Ishikawa (cell line): ENCODE measurements around the gene CFAP77.

Source experiments
- CEBPB ChIP-seq: IDR thresholded peaks from 2 replicates; pipeline ENCODE4 v1.6.1; 2012
- CREB1 ChIP-seq: IDR thresholded peaks from 2 replicates; pipeline ENCODE4 v1.6.1; 2012; ENCODE audit warnings: low read depth
- EGR1 ChIP-seq: IDR thresholded peaks from 2 replicates; pipeline ENCODE4 v1.6.1; 2012
- EP300 ChIP-seq: IDR thresholded peaks from 2 replicates; pipeline ENCODE4 v1.6.1; 2012; ENCODE audit warnings: borderline replicate concordance
- NFIC ChIP-seq: IDR thresholded peaks from 2 replicates; pipeline ENCODE4 v1.6.1; 2012
- RAD21 ChIP-seq: IDR thresholded peaks from 2 replicates; pipeline ENCODE4 v1.6.1; 2012; ENCODE audit warnings: low read depth
- TAF1 ChIP-seq: IDR thresholded peaks from 2 replicates; pipeline ENCODE4 v1.6.1; 2012; ENCODE audit warnings: low read depth, mild to moderate bottlenecking
- TCF12 ChIP-seq: IDR thresholded peaks from 2 replicates; pipeline ENCODE4 v1.6.1; 2012; ENCODE audit warnings: low read depth
- TEAD4 ChIP-seq: IDR thresholded peaks from 2 replicates; pipeline ENCODE4 v1.6.1; 2012
- YY1 ChIP-seq: IDR thresholded peaks from 2 replicates; pipeline ENCODE4 v1.6.1; 2012; ENCODE audit warnings: low read depth
- ZBTB7A ChIP-seq: IDR thresholded peaks from 2 replicates; pipeline ENCODE4 v1.6.1; 2012; ENCODE audit warnings: low read depth
- TF ChIP-seq, protein P1 (sequence below): IDR thresholded peaks from 2 replicates; pipeline ENCODE4 v1.6.1; 2012
- TF ChIP-seq, protein P2 (sequence below): IDR thresholded peaks from 2 replicates; pipeline ENCODE4 v1.6.1; 2012
- TF ChIP-seq, protein P3 (sequence below): IDR thresholded peaks from 2 replicates; pipeline ENCODE4 v1.6.1; 2012; ENCODE audit warnings: low read depth, mild to moderate bottlenecking

DNA sequence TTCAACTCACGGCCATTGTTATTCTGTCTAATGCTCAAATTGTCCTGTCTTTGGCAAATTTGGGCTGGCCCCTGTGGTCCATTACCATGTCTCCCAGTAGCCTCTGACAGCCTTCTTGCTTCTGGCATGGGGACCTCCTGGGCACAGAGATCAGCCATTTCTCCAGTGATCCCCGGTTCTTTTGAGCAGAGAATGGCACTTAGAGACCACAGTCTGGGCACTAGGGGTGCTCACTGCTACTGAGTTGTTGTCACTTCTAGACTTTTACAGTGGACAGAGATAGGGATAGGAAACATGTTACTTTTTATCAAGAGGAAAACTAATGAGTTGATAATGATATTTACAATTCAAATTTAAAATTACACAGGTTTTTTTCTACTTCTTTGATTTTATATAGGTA, 124.8 kb downstream of the CFAP77 start:
- TF ChIP-seq, protein P1, sequence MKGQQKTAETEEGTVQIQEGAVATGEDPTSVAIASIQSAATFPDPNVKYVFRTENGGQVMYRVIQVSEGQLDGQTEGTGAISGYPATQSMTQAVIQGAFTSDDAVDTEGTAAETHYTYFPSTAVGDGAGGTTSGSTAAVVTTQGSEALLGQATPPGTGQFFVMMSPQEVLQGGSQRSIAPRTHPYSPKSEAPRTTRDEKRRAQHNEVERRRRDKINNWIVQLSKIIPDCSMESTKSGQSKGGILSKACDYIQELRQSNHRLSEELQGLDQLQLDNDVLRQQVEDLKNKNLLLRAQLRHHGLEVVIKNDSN: no peak
- TF ChIP-seq, protein P2, sequence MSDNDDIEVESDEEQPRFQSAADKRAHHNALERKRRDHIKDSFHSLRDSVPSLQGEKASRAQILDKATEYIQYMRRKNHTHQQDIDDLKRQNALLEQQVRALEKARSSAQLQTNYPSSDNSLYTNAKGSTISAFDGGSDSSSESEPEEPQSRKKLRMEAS: no peak
- TF ChIP-seq TCF12 (no peak), YY1 (no peak), TEAD4 (no peak), EP300 (no peak), RAD21 (no peak), TAF1 (no peak), EGR1 (no peak), ZBTB7A (no peak), CREB1 (no peak), CEBPB (no peak), NFIC (no peak)
- TF ChIP-seq, protein P3, sequence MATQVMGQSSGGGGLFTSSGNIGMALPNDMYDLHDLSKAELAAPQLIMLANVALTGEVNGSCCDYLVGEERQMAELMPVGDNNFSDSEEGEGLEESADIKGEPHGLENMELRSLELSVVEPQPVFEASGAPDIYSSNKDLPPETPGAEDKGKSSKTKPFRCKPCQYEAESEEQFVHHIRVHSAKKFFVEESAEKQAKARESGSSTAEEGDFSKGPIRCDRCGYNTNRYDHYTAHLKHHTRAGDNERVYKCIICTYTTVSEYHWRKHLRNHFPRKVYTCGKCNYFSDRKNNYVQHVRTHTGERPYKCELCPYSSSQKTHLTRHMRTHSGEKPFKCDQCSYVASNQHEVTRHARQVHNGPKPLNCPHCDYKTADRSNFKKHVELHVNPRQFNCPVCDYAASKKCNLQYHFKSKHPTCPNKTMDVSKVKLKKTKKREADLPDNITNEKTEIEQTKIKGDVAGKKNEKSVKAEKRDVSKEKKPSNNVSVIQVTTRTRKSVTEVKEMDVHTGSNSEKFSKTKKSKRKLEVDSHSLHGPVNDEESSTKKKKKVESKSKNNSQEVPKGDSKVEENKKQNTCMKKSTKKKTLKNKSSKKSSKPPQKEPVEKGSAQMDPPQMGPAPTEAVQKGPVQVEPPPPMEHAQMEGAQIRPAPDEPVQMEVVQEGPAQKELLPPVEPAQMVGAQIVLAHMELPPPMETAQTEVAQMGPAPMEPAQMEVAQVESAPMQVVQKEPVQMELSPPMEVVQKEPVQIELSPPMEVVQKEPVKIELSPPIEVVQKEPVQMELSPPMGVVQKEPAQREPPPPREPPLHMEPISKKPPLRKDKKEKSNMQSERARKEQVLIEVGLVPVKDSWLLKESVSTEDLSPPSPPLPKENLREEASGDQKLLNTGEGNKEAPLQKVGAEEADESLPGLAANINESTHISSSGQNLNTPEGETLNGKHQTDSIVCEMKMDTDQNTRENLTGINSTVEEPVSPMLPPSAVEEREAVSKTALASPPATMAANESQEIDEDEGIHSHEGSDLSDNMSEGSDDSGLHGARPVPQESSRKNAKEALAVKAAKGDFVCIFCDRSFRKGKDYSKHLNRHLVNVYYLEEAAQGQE: no peak
